Fibroblast of skin of back (primary cell): ENCODE measurements around the gene CHRM1.
"Not testable (repeated sequence)": the region's sequence is repeated elsewhere in the genome, so short reads cannot be mapped to it uniquely, and the experiment has no call there.

ENCODE experiments used
- DNase-seq: peaks from one replicate; pipeline ENCODE4 v3.0.0-alpha.2; 2013

Gene CHRM1

DNA sequence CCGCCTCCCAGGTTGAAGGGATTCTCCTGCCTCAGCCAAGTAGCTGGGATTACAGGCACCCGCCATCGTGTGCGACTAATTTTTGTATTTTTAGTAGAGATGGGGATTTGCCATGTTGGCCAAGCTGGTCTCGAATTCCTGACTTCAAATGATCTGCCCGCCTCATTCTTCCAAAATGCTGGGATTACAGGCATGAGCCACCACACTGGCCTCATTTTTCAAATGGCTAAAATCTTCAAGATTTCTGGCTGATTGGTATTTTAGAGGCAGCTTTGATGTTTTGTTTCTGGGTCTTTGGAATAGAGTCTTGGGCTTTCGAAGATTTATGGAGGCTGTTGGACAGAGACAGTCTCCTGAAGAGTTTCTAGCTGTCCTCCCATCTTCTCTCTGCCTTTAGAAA, 46.3 kb downstream of the CHRM1 start:
- DNase-seq = no peak

DNA sequence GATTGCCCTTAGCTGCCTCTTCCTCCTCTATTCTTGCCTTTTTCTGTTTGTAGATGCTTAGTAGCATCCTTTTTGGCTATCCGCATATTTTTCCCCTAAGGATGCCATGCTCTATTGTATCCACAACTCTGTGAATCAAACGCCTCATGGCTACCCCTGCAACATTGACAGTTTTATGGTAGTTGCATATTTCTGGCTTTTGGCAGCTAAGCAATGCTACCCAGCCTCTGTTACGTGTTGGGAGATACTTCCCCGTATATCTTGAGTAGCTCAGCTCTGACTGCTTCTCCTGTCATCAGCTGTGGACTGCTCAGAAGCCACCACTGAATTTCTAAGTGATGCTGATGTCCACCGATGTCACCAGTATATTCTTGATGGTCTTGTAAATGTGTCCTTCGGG, 55.5 kb downstream of the CHRM1 start:
- DNase-seq = no peak

DNA sequence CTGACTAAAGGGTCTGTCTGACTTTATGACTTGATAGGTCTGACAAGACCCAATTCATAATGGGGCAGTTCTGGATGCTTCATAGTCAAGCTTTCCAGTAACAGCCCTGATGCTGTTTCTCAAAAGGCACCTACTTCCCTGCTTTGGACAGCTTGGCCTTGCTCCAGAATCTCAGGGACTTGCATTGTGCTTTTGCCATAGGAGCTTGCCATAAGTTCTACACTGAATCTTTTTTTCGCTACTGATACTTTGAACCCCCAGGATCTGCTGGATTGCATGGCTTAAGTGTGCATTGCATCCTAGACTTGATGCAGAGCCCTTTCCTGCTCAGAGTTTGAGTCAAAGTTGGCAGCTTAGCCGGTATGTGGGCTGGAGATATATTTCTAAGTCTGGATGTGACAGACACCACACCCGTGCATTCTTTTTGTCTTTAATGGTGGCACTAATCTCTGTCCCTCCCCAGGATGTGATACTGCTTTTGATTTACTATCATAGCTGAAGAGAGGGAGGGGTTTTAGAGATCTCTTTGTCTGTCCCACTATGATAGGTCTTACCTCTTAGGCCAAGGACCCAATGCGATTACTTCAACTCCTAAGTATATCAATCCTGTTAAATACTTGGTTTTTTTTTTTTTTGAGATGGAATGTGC, 57.4 kb downstream of the CHRM1 start:
- DNase-seq = no peak

DNA sequence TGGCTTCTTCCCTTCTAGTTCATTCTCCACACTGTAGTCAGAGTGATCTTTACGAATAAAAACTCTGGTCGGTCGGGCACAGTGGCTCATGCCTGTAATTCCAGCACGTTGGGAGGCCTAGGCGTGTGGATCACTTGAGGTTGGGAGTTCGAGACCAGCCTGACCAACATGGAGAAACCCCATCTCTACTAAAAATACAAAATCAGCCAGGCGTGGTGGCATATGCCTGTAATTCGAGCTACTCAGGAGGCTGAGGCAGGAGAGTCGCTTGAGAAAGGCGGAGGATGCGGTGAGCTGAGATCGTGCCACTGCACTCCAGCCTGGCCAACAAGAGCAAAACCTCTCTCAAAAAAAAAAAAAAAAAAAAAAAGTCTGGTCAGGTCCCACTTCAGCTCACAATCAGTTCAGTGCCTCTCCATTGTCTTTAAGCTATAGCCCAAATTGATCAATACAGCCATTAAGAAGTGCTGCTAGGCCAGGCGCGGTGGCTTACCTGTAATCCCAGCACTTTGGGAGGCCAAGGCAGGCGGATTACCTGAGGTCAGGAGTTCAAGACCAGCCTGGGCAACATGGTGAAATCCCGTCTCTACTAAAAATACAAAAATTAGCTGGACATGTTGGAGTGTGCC, 59.5 kb downstream of the CHRM1 start:
- DNase-seq = not testable (repeated sequence)

DNA sequence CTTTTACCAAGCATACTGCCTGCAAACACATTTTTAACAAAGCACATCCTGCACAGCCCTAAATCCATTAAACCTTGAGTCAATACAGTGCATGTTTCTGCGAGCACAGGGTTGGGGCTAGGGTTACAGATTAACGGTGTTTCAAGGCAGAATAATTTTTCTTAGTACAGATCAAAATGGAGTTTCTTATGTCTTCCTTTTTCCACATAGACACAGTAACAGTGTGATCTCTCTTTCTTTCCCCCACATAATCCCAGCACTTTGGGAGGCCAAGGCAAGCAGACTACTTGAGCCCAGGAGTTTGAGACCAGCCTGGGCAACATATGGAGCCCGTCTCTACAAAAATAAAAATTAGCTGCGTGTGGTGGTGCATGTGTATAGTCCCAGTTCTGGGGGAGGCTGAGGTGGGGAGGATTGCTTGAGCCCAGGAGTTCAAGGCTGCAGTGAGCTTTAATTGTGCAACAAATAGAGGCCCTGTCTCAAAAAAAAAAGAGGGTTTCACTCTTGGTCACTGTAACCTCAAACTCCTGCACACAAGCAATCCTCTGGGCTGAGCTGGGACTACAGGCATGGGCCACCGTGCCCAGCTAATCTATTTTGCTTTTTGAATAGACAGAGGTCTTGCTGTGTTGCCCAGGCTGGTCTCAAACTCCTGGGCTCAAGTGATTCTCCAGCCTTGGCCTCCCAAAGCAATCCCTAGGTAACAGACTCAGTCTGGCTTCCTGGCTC, 60.2 kb downstream of the CHRM1 start:
- DNase-seq = no peak

DNA sequence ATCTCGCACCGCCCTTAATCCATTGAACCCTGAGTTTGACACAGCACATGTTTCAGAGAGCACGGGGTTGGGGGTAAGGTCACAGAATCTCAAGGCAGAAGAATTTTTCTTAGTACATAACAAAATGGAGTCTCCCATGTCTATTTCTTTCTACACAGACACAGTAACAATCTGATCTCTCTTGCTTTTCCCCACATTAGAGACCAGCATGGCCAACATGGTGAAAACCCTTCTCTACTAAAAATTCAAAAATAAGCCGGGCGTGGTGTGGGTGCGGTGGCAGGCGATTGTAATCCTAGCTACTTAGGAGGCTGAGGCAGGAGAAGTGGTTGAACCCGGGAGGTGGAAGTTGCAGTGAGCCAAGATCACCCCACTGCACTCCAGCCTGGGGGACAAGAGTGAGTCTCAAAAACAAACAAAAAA, 61.9 kb downstream of the CHRM1 start:
- DNase-seq = not testable (repeated sequence)
